Measurements from ENCODE around the gene GABRG2.

The GABRG2 gene

GRCh38 chr5:162128117-162128516 is 60.5 kb downstream of the GABRG2 start:
- Mint-ChIP-seq H3K27me3 (no peaks in the 10 kb centered on the region), H3K4me3 (no peak overlapping the region), H3K27ac (no peak overlapping the region), H3K36me3 (ENCODE audit: low read depth) (no peaks in the 10 kb centered on the region), H3K9me3 (no peaks in the 10 kb centered on the region), H3K4me1 (ENCODE audit: low read depth) (no peaks in the 10 kb centered on the region)
- intact Hi-C loops (cut with micrococcal nuclease) = no loop called here

DNA sequence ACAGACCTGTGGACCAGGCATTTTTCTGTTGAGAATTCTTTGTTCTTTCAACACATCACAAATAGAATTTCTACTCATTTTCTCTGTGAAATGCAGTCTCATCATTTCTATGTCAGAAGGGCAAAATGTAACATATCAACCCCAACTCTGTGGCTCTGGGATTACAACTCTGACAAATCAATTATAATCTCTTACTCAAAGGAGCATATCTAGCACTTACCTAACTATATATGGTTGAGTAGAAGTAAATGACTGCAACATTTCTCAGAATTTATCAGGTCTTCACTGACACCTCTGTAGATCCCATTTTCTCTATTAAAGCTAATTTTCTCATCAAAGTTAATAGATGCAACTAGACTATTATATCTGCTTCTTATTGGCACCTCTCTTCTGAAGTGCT is 64.8 kb downstream of the GABRG2 start:
- H3K4me3 Mint-ChIP-seq = no peak overlapping the region
- no peak overlapping the region for H3K27ac Mint-ChIP-seq
- H3K36me3 Mint-ChIP-seq (ENCODE audit: low read depth) = no peaks in the 10 kb centered on the region
- intact Hi-C loops (cut with micrococcal nuclease) = no loop called here
- no peaks in the 10 kb centered on the region for H3K9me3 Mint-ChIP-seq
- H3K4me1 Mint-ChIP-seq (ENCODE audit: low read depth) = no peaks in the 10 kb centered on the region
- H3K27me3 Mint-ChIP-seq = no peaks in the 10 kb centered on the region

DNA sequence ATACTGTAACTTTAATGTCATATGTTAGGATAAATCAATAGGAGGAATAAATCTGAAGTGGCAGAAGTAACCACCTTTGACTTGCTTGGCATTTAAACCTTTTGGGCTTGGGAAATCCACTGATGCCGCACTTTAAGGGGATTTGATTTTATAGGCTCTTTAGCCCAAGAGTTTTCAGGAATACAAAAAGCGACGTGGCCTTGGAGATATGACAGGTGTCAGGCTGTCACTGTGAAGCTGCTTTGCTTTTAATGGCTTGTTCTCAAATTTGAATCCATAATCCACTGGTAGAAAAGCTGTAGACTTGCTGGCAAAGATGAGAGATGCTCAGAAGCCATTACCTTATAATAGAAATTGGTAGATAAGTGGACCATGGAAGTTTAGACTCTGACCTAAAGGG is 71.6 kb downstream of the GABRG2 start:
- no peaks in the 10 kb centered on the region for H3K36me3 Mint-ChIP-seq (ENCODE audit: low read depth)
- no peaks in the 10 kb centered on the region for H3K4me1 Mint-ChIP-seq (ENCODE audit: low read depth)
- H3K9me3 Mint-ChIP-seq = no peaks in the 10 kb centered on the region
- intact Hi-C loops (cut with micrococcal nuclease) = no loop called here
- no peaks in the 10 kb centered on the region for H3K27me3 Mint-ChIP-seq
- H3K4me3 Mint-ChIP-seq = no peak overlapping the region
- no peak overlapping the region for H3K27ac Mint-ChIP-seq

GRCh38 chr5:162154242-162154641 is 86.7 kb downstream of the GABRG2 start:
- no peaks in the 10 kb centered on the region for H3K27me3 Mint-ChIP-seq
- H3K4me3 Mint-ChIP-seq = no peak overlapping the region
- no peak overlapping the region for H3K27ac Mint-ChIP-seq
- intact Hi-C loops (cut with micrococcal nuclease) = no loop called here
- H3K36me3 Mint-ChIP-seq (ENCODE audit: low read depth) = no peaks in the 10 kb centered on the region
- H3K9me3 Mint-ChIP-seq = peaks cover under 1% of the 10 kb centered on the region
- H3K4me1 Mint-ChIP-seq (ENCODE audit: low read depth) = no peaks in the 10 kb centered on the region

GRCh38 chr5:162160401-162160800 is 92.8 kb downstream of the GABRG2 start:
- Mint-ChIP-seq H3K27ac (no peak overlapping the region), H3K4me3 (no peak overlapping the region), H3K9me3 (peaks cover 11% of the 10 kb centered on the region), H3K27me3 (no peaks in the 10 kb centered on the region), H3K36me3 (ENCODE audit: low read depth) (no peaks in the 10 kb centered on the region), H3K4me1 (ENCODE audit: low read depth) (no peaks in the 10 kb centered on the region)
- intact Hi-C loops (cut with micrococcal nuclease) = no loop called here

DNA sequence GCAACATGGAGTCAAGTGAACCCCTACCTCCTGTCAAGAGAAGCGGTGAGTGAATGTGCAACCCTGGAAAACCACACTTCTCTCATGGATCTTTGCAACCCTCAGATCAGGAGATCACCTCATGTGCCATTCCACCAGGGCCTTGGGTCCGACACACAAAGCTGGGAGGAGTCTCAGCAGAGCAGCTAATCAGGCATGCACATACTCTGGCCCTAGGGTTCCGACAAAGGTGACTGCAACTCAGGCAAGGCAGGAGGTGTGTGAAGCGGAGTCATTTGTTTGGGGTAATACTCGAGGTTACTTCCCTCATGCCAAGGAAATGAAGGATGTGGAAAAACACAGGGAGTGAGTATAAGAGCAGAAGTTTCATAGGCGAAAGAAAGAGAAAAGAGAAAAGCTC is 96.1 kb downstream of the GABRG2 start:
- intact Hi-C loops (cut with micrococcal nuclease) = no loop called here
- H3K4me3 Mint-ChIP-seq = no peak overlapping the region
- peaks cover 43% of the 10 kb centered on the region for H3K9me3 Mint-ChIP-seq
- no peak overlapping the region for H3K27ac Mint-ChIP-seq
- no peaks in the 10 kb centered on the region for H3K4me1 Mint-ChIP-seq (ENCODE audit: low read depth)
- H3K27me3 Mint-ChIP-seq = no peaks in the 10 kb centered on the region
- H3K36me3 Mint-ChIP-seq (ENCODE audit: low read depth) = no peaks in the 10 kb centered on the region

DNA sequence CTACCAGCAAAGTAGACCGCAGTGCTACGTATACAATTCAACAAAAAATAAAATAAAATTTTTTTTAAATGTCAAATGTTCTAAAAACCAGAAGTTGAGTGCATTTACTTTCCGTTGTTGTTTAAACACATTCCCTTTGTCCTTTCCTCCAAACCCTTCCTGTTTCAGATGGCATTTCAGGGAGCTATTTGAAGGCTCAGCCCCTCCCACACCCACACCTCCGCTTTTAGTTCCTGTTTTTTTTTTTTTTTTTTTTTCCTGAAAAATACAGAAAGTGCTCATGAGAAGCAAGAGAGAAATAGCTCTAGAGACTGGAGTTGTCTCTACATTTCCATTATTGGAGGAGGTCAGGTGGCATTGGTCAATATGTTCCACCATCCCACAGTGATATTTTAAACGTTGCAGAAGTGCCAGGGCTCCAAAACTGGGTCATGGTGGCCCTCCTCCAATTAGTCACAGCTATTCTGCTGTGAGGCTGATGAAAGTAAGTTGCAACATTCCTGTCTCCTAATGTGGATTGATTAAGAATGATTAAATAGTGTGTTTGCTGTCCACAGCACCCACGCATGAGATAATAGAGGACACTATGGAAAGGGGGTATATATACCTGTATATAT is 106.9 kb downstream of the GABRG2 start:
- intact Hi-C loops (cut with micrococcal nuclease) = no loop called here
- Mint-ChIP-seq H3K27ac (no peak overlapping the region), H3K4me1 (ENCODE audit: low read depth) (peaks cover 6% of the 10 kb centered on the region), H3K27me3 (no peaks in the 10 kb centered on the region), H3K9me3 (no peaks in the 10 kb centered on the region), H3K4me3 (no peak overlapping the region), H3K36me3 (ENCODE audit: low read depth) (no peaks in the 10 kb centered on the region)

DNA sequence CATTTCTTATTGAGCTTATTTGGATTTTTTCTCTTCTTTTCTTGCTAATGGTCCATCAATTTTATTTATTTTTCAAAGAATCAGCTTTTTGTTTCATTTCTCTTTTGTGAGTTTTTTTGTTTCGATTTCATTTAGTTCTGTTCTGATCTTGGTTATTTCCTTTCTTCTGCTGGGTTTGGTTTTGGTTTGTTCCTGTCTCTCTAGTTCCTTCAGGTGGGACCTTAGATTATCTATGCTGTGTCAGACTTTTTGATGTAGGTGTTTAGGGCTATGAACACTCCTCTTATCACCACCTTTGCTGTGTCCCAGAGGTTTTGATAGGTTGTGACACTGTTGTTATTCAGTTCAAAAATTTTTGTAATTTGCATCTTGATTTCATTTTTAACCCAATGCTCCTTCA is 119.8 kb downstream of the GABRG2 start:
- Mint-ChIP-seq H3K9me3 (peaks cover 18% of the 10 kb centered on the region), H3K27ac (no peak overlapping the region), H3K27me3 (no peaks in the 10 kb centered on the region), H3K4me1 (ENCODE audit: low read depth) (no peaks in the 10 kb centered on the region), H3K36me3 (ENCODE audit: low read depth) (no peaks in the 10 kb centered on the region), H3K4me3 (no peak overlapping the region)
- intact Hi-C loops (cut with micrococcal nuclease) = no loop called here

GRCh38 chr5:162189719-162190118 is 122.1 kb downstream of the GABRG2 start:
- H3K9me3 Mint-ChIP-seq = peaks cover 18% of the 10 kb centered on the region
- H3K27ac Mint-ChIP-seq = no peak overlapping the region
- H3K36me3 Mint-ChIP-seq (ENCODE audit: low read depth) = no peaks in the 10 kb centered on the region
- no peaks in the 10 kb centered on the region for H3K27me3 Mint-ChIP-seq
- intact Hi-C loops (cut with micrococcal nuclease) = no loop called here
- H3K4me3 Mint-ChIP-seq = no peak overlapping the region
- no peaks in the 10 kb centered on the region for H3K4me1 Mint-ChIP-seq (ENCODE audit: low read depth)

DNA sequence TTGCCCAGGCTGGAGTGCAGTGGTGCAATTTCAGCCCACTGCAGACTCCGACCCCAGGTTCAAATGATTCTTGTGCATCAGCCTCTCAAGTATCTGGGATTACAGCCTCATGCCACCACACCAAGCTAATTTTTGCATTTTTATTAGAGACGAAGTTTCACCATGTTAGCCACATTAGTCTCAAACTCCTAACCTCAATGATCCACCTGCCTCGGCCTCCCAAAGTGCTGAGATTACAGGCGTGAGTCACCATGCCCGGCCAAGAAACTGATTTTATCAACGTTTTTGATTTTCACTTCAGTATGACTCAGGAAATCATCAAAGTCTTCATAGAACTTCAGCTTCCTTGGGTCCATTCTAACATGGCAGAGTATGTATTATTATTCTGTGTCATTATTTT is 125.4 kb downstream of the GABRG2 start:
- no peaks in the 10 kb centered on the region for H3K4me1 Mint-ChIP-seq (ENCODE audit: low read depth)
- intact Hi-C loops (cut with micrococcal nuclease) = no loop called here
- H3K4me3 Mint-ChIP-seq = no peak overlapping the region
- peaks cover 18% of the 10 kb centered on the region for H3K9me3 Mint-ChIP-seq
- H3K36me3 Mint-ChIP-seq (ENCODE audit: low read depth) = no peaks in the 10 kb centered on the region
- no peak overlapping the region for H3K27ac Mint-ChIP-seq
- no peaks in the 10 kb centered on the region for H3K27me3 Mint-ChIP-seq

DNA sequence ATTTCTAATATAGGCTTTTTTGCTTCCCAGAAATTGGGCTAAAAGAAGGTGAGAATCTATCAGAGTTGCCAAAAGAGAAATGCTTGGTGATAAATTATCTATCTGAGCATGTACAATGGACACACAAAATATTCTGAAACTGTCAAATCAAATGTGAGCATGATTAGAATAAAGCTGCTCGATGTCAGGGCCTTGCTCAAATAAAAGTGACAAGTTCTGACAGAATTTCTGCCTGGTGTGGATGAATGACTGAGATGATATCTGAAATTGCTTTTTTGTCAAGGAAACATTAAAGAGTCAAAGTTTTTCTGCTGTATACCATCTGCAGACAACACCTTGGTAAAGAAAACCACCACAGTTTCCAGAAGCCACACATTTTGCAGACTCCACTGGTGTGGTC is 128.8 kb downstream of the GABRG2 start:
- no peaks in the 10 kb centered on the region for H3K27me3 Mint-ChIP-seq
- H3K27ac Mint-ChIP-seq = no peak overlapping the region
- no peaks in the 10 kb centered on the region for H3K4me1 Mint-ChIP-seq (ENCODE audit: low read depth)
- no peaks in the 10 kb centered on the region for H3K9me3 Mint-ChIP-seq
- no peak overlapping the region for H3K4me3 Mint-ChIP-seq
- no peaks in the 10 kb centered on the region for H3K36me3 Mint-ChIP-seq (ENCODE audit: low read depth)
- intact Hi-C loops (cut with micrococcal nuclease) = no loop called here

DNA sequence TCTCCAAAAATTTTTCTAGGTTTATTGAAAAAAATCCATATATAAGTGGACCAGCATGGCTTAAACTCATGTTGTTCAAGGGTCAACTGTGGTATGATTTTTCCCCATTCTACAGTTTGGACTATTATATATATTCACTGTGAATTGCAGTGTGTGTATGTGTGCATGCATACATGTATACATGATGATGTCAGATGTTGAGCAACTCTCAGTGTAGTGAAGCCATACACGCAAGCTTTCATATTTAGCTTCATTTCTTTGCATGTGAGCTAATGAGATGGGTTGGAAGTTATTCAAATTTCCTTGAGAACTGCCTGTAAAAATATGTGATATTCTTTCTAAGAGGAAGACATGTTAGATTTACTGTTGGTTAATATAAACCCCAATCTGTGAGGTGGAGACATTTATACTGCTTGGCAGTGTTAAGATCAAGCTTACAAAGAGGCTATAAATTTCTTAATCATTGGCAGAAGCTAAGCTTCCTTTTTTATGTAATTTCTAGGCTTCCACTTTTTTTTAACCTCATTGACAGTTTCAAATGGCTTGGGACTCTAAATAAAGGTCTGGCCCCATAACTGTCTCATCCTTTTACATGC is 134.8 kb downstream of the GABRG2 start:
- Mint-ChIP-seq H3K27me3 (no peaks in the 10 kb centered on the region), H3K4me3 (no peak overlapping the region)

More for the DNA sequence above, 134.8 kb downstream of the GABRG2 start:
- intact Hi-C loops (cut with micrococcal nuclease) = no loop called here
- Mint-ChIP-seq H3K4me1 (ENCODE audit: low read depth) (no peaks in the 10 kb centered on the region), H3K9me3 (no peaks in the 10 kb centered on the region), H3K36me3 (ENCODE audit: low read depth) (no peaks in the 10 kb centered on the region), H3K27ac (no peak overlapping the region)
